CD4-positive, alpha-beta T cell (primary cell): ENCODE results near the gene LDB2. TPM values are rescaled to one million over a fixed set of nuclear protein-coding genes. Genes with fewer than 3 reads are reported as not detected.

Experiments
- ATAC-seq: fragments of 200-7000 bp; cut with Tn5 transposase; one replicate; pipeline ENCODE4 v1.10.0; 2022; ENCODE audit warnings: mild to moderate bottlenecking; ENCODE audit not compliant: poor library complexity
- CTCF ChIA-PET: fragments of 350-600 bp; sonication (Branson Sonifier 250); formaldehyde crosslinking; loops from one replicate; lab custom pipeline; 2021; ENCODE audit warnings: antibody characterized with exemption, inconsistent platforms; lab: Charles Lee
- POLR2A ChIA-PET: fragments of 350-600 bp; sonication (Branson Sonifier 250); formaldehyde crosslinking; loops from one replicate; lab custom pipeline; 2021; ENCODE audit warnings: antibody characterized with exemption, inconsistent platforms; lab: Charles Lee
- DNase-seq, 14 experiments: peaks; one replicate each; pipeline ENCODE4 v3.0.0-alpha.2; 2013 to 2020; ENCODE audit warnings: mixed read lengths in 2 of 14
- H3K27ac ChIP-seq, 2 donors: one replicate each; pipeline versions ENCODE4 v1.5.1 to v1.7.0; 2013; ENCODE audit warnings: low read length in 2 of 2, low read depth in 1 of 2, mild to moderate bottlenecking in 1 of 2
- H3K27me3 ChIP-seq, 2 experiments: 1 replicate in 1 of 2; 2 replicates in 1 of 2; pipeline versions ENCODE4 v1.6.1 to v1.7.0; 2013; ENCODE audit warnings: low read length in 2 of 2, control low read depth in 1 of 2, mild to moderate bottlenecking in 1 of 2, moderate library complexity in 1 of 2; ENCODE audit not compliant: insufficient read depth in 2 of 2, control insufficient read depth in 1 of 2
- H3K36me3 ChIP-seq: one replicate; pipeline ENCODE4 v1.6.1; 2013; ENCODE audit warnings: low read length, control low read depth; ENCODE audit not compliant: insufficient read depth
- H3K4me1 ChIP-seq: one replicate; pipeline ENCODE4 v1.6.1; 2013; ENCODE audit warnings: low read length, control low read depth; ENCODE audit not compliant: insufficient read depth
- H3K4me3 ChIP-seq: one replicate; pipeline ENCODE4 v1.5.1; 2013; ENCODE audit warnings: mild to moderate bottlenecking, low read length, moderate library complexity
- H3K9me3 ChIP-seq, 2 experiments: 1 replicate in 1 of 2; 2 replicates in 1 of 2; pipeline versions ENCODE4 v1.6.1 to v1.7.0; 2013; ENCODE audit warnings: low read length in 2 of 2, mild to moderate bottlenecking in 2 of 2, control low read depth in 1 of 2, moderate library complexity in 1 of 2; ENCODE audit not compliant: control insufficient read depth in 1 of 2, insufficient read depth in 1 of 2
- H3K27ac Mint-ChIP-seq: one replicate; pipeline ENCODE4 v1.8.0; 2020; ENCODE audit warnings: mixed read lengths
- H3K27me3 Mint-ChIP-seq: one replicate; pipeline ENCODE4 v1.8.0; 2021; ENCODE audit warnings: mixed read lengths
- H3K36me3 Mint-ChIP-seq: one replicate; pipeline ENCODE4 v1.8.0; 2021; ENCODE audit warnings: low read depth, mixed read lengths
- H3K4me1 Mint-ChIP-seq: one replicate; pipeline ENCODE4 v1.8.0; 2021; ENCODE audit warnings: low read depth, mixed read lengths
- H3K4me3 Mint-ChIP-seq: one replicate; pipeline ENCODE4 v1.8.0; 2020; ENCODE audit warnings: mild to moderate bottlenecking, mixed read lengths
- H3K9me3 Mint-ChIP-seq: one replicate; pipeline ENCODE4 v1.8.0; 2020; ENCODE audit warnings: mixed read lengths
- CTCF ChIP-seq: fragments of 200-600 bp; IDR thresholded peaks from one replicate; pipeline ENCODE4 v1.8.0; 2022; ENCODE audit warnings: antibody characterized with exemption, mild to moderate bottlenecking
- intact Hi-C, 2 experiments: fragments of 100-400 bp; cut with DNase I in 1 of 2; cut with micrococcal nuclease in 1 of 2; formaldehyde crosslinking; loops; one replicate each; pipeline versions ENCODE4 v1.15.1 to v1.9.0; 2023 to 2025; cut with DNase I, micrococcal nuclease
- total RNA-seq, 174 experiments: library from RNA in 2 of 174; stranded (reverse) in 2 of 174; gene quantifications; one replicate each; pipeline ENCODE4 v1.2.3 and lab custom pipeline; 2021 to 2026

Gene LDB2
- total RNA-seq, 2 experiments from 2014 or later: not detected

GRCh38 chr4:16767861-16768260 lies 130.6 kb downstream of the LDB2 start:
- Histone ChIP-seq H3K27ac (no peak overlapping the region), H3K4me1 (no peaks in the 10 kb centered on the region), H3K36me3 (no peaks in the 10 kb centered on the region), H3K4me3 (no peak overlapping the region), H3K27me3 (no peaks in the 10 kb centered on the region), H3K9me3 (no peaks in the 10 kb centered on the region)
- H3K27ac Mint-ChIP-seq: no peak overlapping the region
- ChIA-PET POLR2A (no interaction called here), CTCF (no interaction called here)
- no peak overlapping the region for H3K4me3 Mint-ChIP-seq
- H3K9me3 Mint-ChIP-seq: no peaks in the 10 kb centered on the region
- no peak for TF ChIP-seq CTCF
- ATAC-seq (no peak), DNase-seq (no peak)
- no peaks in the 10 kb centered on the region for H3K36me3 Mint-ChIP-seq
- H3K27me3 Mint-ChIP-seq: no peaks in the 10 kb centered on the region
- intact Hi-C loops: no loop called here
- no peaks in the 10 kb centered on the region for H3K4me1 Mint-ChIP-seq

GRCh38 chr4:16767251-16767650 lies 131.2 kb downstream of the LDB2 start:
- H3K4me1 Mint-ChIP-seq: no peaks in the 10 kb centered on the region

DNA sequence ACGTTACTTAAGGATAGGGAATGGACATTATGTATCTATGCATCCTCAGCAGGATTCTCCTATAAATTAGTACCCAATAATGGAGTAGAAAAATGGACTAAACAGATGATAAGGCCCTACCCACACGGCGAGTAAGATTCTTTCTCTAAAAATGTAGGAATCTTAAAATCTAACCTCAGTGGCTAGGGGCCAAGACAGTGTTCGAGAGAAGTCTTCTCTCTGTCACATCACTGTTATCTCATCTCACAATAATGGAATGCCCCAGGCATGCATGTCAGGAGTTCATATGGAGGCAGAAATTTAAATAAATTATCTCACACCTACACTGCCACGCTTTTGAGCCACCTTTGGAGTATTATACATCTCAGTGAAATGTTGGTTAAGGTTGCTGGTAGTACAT lies 132.9 kb downstream of the LDB2 start:
- no peaks in the 10 kb centered on the region for H3K9me3 ChIP-seq
- H3K4me1 ChIP-seq: no peaks in the 10 kb centered on the region
- ChIA-PET POLR2A (no interaction called here), CTCF (no interaction called here)
- no peaks in the 10 kb centered on the region for H3K27me3 ChIP-seq
- H3K27ac ChIP-seq: no peak overlapping the region
- ATAC-seq (no peak), DNase-seq (no peak)
- TF ChIP-seq CTCF: no peak
- Mint-ChIP-seq H3K9me3 (no peaks in the 10 kb centered on the region), H3K36me3 (no peaks in the 10 kb centered on the region), H3K4me3 (no peak overlapping the region), H3K4me1 (no peaks in the 10 kb centered on the region), H3K27ac (no peak overlapping the region), H3K27me3 (no peaks in the 10 kb centered on the region)
- H3K4me3 ChIP-seq: no peak overlapping the region
- intact Hi-C loops: no loop called here
- no peaks in the 10 kb centered on the region for H3K36me3 ChIP-seq

More at GRCh38 chr4:16767251-16767650, 131.2 kb downstream of the LDB2 start:
- Mint-ChIP-seq H3K27ac (no peak overlapping the region), H3K9me3 (no peaks in the 10 kb centered on the region), H3K4me3 (no peak overlapping the region), H3K27me3 (no peaks in the 10 kb centered on the region), H3K36me3 (no peaks in the 10 kb centered on the region)
- H3K27ac ChIP-seq: no peak overlapping the region
- H3K27me3 ChIP-seq: no peaks in the 10 kb centered on the region
- TF ChIP-seq CTCF: no peak
- no peaks in the 10 kb centered on the region for H3K9me3 ChIP-seq
- no peak overlapping the region for H3K4me3 ChIP-seq
- ChIA-PET POLR2A (no interaction called here), CTCF (no interaction called here)
- H3K36me3 ChIP-seq: no peaks in the 10 kb centered on the region
- no peaks in the 10 kb centered on the region for H3K4me1 ChIP-seq
- ATAC-seq (no peak), DNase-seq (no peak)
- intact Hi-C loops: no loop called here
